Right atrium auricular region (tissue), 2 donors: ENCODE results near the gene TIMP3. TPM values are rescaled to one million over a fixed set of nuclear protein-coding genes. Genes with fewer than 3 reads are reported as not detected.

Experiments used
- DNase-seq: peaks from one replicate; pipeline ENCODE4 v3.0.0-alpha.2; 2019; ENCODE audit warnings: low spot score
- H3K27ac ChIP-seq, 2 donors: fragments of 200-600 bp; sonication (generic); 1 replicate in 1 of 2; 2 replicates in 1 of 2; pipeline ENCODE4 v1.5.1; 2016 to 2019
- H3K27me3 ChIP-seq, 2 donors: fragments of 200-600 bp; sonication (generic); one replicate each; pipeline versions ENCODE4 v1.5.1 to v1.6.0; 2017 to 2019
- H3K36me3 ChIP-seq: fragments of 200-600 bp; sonication (generic); one replicate; pipeline ENCODE4 v1.5.1; 2016
- H3K4me1 ChIP-seq, 2 donors: fragments of 200-600 bp; sonication (generic); one replicate each; pipeline versions ENCODE4 v1.5.1 to v1.6.0; 2017 to 2019
- H3K4me3 ChIP-seq, 2 donors: fragments of 200-600 bp; sonication (generic); 1 replicate in 1 of 2; 2 replicates in 1 of 2; pipeline ENCODE4 v1.5.1; 2017 to 2019; ENCODE audit warnings: mild to moderate bottlenecking in 1 of 2, moderate library complexity in 1 of 2
- H3K9me3 ChIP-seq, 2 donors: fragments of 200-600 bp; sonication (generic); one replicate each; pipeline ENCODE4 v1.5.1; 2019
- CTCF ChIP-seq, 2 donors: fragments of 200-600 bp; sonication (generic); IDR thresholded peaks; one replicate each; pipeline ENCODE4 v1.5.1; 2019; ENCODE audit warnings: antibody characterized with exemption in 2 of 2
- total RNA-seq, 2 donors: library from RNA; depleted of rRNA; stranded (reverse); fragments of >200 nt; gene quantifications; one replicate each; pipeline ENCODE4 v1.1.0, GENCODE V29; 2016

The TIMP3 gene
- total RNA-seq, 2 donors from 2014 or later: 625 to 711 TPM

GRCh38 chr22:32843300-32843699 lies 41.8 kb downstream of the TIMP3 start:
- no peak overlapping the region for H3K4me3 ChIP-seq
- H3K9me3 ChIP-seq: no peaks in the 10 kb centered on the region
- peak overlapping the region; percentile 3 to 49 for H3K27ac ChIP-seq
- H3K4me1 ChIP-seq: peaks cover 0 to 100% of the 10 kb centered on the region in 2 donors
- TF ChIP-seq CTCF (IDR thresholded peaks at IDR 0.05): no peak
- H3K27me3 ChIP-seq: no peaks in the 10 kb centered on the region
- peaks cover 33% of the 10 kb centered on the region for H3K36me3 ChIP-seq
- DNase-seq: no peak

- Histone ChIP-seq H3K27ac (peak overlapping the region in 1 of 2 donors; percentile 49), H3K27me3 (no peaks in the 10 kb centered on the region), H3K4me1 (peaks cover 0 to 100% of the 10 kb centered on the region in 2 donors), H3K9me3 (no peaks in the 10 kb centered on the region), H3K36me3 (peaks cover 32% of the 10 kb centered on the region), H3K4me3 (no peak overlapping the region)
- no peak for DNase-seq
- no peak for TF ChIP-seq CTCF (IDR thresholded peaks at IDR 0.05)
Observed at GRCh38 chr22:32844251-32844650, 42.7 kb downstream of the TIMP3 start.

- Histone ChIP-seq H3K36me3 (peaks cover 50% of the 10 kb centered on the region), H3K4me3 (peak overlapping the region in 1 of 2 donors; percentile 5), H3K9me3 (no peaks in the 10 kb centered on the region), H3K27ac (peak overlapping the region; percentile 87 to 97), H3K27me3 (no peaks in the 10 kb centered on the region), H3K4me1 (peaks cover 0 to 100% of the 10 kb centered on the region in 2 donors)
- no peak for TF ChIP-seq CTCF (IDR thresholded peaks at IDR 0.05)
- no peak for DNase-seq
Observed at GRCh38 chr22:32846780-32847491, 45.4 kb downstream of the TIMP3 start.

GRCh38 chr22:32848226-32848625 lies 46.7 kb downstream of the TIMP3 start:
- no peak for DNase-seq
- peaks cover 0 to 100% of the 10 kb centered on the region in 2 donors for H3K4me1 ChIP-seq
- no peak for TF ChIP-seq CTCF (IDR thresholded peaks at IDR 0.05)
- H3K36me3 ChIP-seq: peaks cover 39% of the 10 kb centered on the region
- no peak overlapping the region for H3K4me3 ChIP-seq
- H3K27ac ChIP-seq: peak overlapping the region; percentile 87 to 97
- H3K27me3 ChIP-seq: no peaks in the 10 kb centered on the region
- no peaks in the 10 kb centered on the region for H3K9me3 ChIP-seq

- H3K27ac ChIP-seq: peak overlapping the region; percentile 87 to 97
- no peaks in the 10 kb centered on the region for H3K27me3 ChIP-seq
- H3K4me3 ChIP-seq: no peak overlapping the region
- no peak for TF ChIP-seq CTCF (IDR thresholded peaks at IDR 0.05)
- H3K36me3 ChIP-seq: peaks cover 48% of the 10 kb centered on the region
- H3K9me3 ChIP-seq: no peaks in the 10 kb centered on the region
- DNase-seq: no peak
- H3K4me1 ChIP-seq: peaks cover 0 to 100% of the 10 kb centered on the region in 2 donors
Observed at GRCh38 chr22:32849501-32849900, 48.0 kb downstream of the TIMP3 start.

- H3K4me3 ChIP-seq: no peak overlapping the region
- peaks cover 51% of the 10 kb centered on the region for H3K36me3 ChIP-seq
- peaks cover 0 to 100% of the 10 kb centered on the region in 2 donors for H3K4me1 ChIP-seq
- no peaks in the 10 kb centered on the region for H3K27me3 ChIP-seq
- no peaks in the 10 kb centered on the region for H3K9me3 ChIP-seq
- no peak for DNase-seq
- H3K27ac ChIP-seq: peak overlapping the region; percentile 87 to 97
- TF ChIP-seq CTCF (IDR thresholded peaks at IDR 0.05): no peak
Observed at GRCh38 chr22:32850157-32850556, 48.7 kb downstream of the TIMP3 start.
